MM.1S (cell line): ENCODE results near the gene OR2A14.

Experiments used
- EZH2 ChIP-seq: fragments of 300-600 bp; sonication (generic); optimal IDR thresholded peaks from 2 replicates; pipeline ENCODE3; 2017; ENCODE audit warnings: low read depth, mild to moderate bottlenecking, antibody characterized with exemption, low read length, mixed read lengths
- EZH2phosphoT487 ChIP-seq: fragments of 300-600 bp; sonication (generic); IDR thresholded peaks from 2 replicates; pipeline ENCODE4 v1.6.1; 2018; ENCODE audit warnings: antibody characterized with exemption, low read length
- TF ChIP-seq, protein P1 (sequence below): fragments of 300-600 bp; sonication (generic); IDR thresholded peaks from 2 replicates; pipeline ENCODE4 v1.5.1; 2016; ENCODE audit warnings: antibody characterized with exemption, low read length, mixed read lengths

DNA sequence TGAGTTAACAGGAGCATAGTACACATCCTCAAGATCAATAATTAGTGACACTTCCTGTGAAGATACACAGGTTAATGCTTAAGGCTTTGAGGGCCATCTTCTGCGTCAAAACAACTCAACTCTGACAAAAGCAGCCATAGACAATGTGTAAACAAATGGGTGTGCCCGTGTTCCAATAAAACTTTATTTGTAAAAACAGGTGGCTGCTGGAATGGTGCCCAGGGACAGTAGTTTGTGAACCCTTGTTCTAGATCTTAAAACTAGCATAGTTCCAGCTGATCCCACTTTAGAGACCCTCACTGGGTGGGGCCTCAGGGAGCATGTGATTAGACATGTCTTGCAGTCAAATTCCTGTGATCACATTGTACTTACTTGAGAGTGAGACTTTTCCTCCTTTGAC lies 7.8 kb downstream of the OR2A14 start:
- TF ChIP-seq, protein P1, sequence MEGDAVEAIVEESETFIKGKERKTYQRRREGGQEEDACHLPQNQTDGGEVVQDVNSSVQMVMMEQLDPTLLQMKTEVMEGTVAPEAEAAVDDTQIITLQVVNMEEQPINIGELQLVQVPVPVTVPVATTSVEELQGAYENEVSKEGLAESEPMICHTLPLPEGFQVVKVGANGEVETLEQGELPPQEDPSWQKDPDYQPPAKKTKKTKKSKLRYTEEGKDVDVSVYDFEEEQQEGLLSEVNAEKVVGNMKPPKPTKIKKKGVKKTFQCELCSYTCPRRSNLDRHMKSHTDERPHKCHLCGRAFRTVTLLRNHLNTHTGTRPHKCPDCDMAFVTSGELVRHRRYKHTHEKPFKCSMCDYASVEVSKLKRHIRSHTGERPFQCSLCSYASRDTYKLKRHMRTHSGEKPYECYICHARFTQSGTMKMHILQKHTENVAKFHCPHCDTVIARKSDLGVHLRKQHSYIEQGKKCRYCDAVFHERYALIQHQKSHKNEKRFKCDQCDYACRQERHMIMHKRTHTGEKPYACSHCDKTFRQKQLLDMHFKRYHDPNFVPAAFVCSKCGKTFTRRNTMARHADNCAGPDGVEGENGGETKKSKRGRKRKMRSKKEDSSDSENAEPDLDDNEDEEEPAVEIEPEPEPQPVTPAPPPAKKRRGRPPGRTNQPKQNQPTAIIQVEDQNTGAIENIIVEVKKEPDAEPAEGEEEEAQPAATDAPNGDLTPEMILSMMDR: no peak
- TF ChIP-seq EZH2phosphoT487 (no peak), EZH2 (no peak)
